Measurements from ENCODE around the gene GCDH.

The GCDH gene

GRCh38 chr19:12935071-12935470, 44.1 kb downstream of the GCDH start:
- Histone ChIP-seq H3K36me3 (ENCODE audit: control insufficient read depth, insufficient read depth, low read length) (no peaks in the 10 kb centered on the region), H3K79me2 (peaks cover 32% of the 10 kb centered on the region), H3K9me3 (ENCODE audit: control insufficient read depth, low read length) (no peaks in the 10 kb centered on the region), H3K27me3 (ENCODE audit: control insufficient read depth, insufficient read depth, low read length) (no peaks in the 10 kb centered on the region), H3K9ac (no peak overlapping the region), H2AFZ (no peak overlapping the region), H3K4me2 (ENCODE audit: low read length) (no peak overlapping the region), H3K4me1 (peaks cover 18% of the 10 kb centered on the region), H3K27ac (no peak overlapping the region), H3K4me3 (ENCODE audit: low read depth, low read length) (no peak overlapping the region)
- TF ChIP-seq, protein P1, sequence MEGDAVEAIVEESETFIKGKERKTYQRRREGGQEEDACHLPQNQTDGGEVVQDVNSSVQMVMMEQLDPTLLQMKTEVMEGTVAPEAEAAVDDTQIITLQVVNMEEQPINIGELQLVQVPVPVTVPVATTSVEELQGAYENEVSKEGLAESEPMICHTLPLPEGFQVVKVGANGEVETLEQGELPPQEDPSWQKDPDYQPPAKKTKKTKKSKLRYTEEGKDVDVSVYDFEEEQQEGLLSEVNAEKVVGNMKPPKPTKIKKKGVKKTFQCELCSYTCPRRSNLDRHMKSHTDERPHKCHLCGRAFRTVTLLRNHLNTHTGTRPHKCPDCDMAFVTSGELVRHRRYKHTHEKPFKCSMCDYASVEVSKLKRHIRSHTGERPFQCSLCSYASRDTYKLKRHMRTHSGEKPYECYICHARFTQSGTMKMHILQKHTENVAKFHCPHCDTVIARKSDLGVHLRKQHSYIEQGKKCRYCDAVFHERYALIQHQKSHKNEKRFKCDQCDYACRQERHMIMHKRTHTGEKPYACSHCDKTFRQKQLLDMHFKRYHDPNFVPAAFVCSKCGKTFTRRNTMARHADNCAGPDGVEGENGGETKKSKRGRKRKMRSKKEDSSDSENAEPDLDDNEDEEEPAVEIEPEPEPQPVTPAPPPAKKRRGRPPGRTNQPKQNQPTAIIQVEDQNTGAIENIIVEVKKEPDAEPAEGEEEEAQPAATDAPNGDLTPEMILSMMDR (IDR thresholded peaks at IDR 0.05): no peak

GRCh38 chr19:12936582-12936981, 45.6 kb downstream of the GCDH start:
- Histone ChIP-seq H3K79me2 (peaks cover 38% of the 10 kb centered on the region), H3K27ac (no peak overlapping the region), H3K9me3 (ENCODE audit: control insufficient read depth, low read length) (no peaks in the 10 kb centered on the region), H3K4me2 (ENCODE audit: low read length) (no peak overlapping the region), H3K4me3 (ENCODE audit: low read depth, low read length) (no peak overlapping the region), H3K9ac (no peak overlapping the region), H2AFZ (no peak overlapping the region), H3K27me3 (ENCODE audit: control insufficient read depth, insufficient read depth, low read length) (no peaks in the 10 kb centered on the region), H3K36me3 (ENCODE audit: control insufficient read depth, insufficient read depth, low read length) (no peaks in the 10 kb centered on the region), H3K4me1 (peaks cover 24% of the 10 kb centered on the region)
- TF ChIP-seq, protein P1 (IDR thresholded peaks at IDR 0.05): no peak

GRCh38 chr19:12937093-12937926, 46.4 kb downstream of the GCDH start:
- TF ChIP-seq, protein P1 (IDR thresholded peaks at IDR 0.05): no peak
- H3K27me3 ChIP-seq (ENCODE audit: control insufficient read depth, insufficient read depth, low read length): no peaks in the 10 kb centered on the region
- peak overlapping the region; percentile 97 for H3K4me2 ChIP-seq (ENCODE audit: low read length)
- H3K9ac ChIP-seq: no peak overlapping the region
- peaks cover 37% of the 10 kb centered on the region for H3K79me2 ChIP-seq
- peaks cover 23% of the 10 kb centered on the region for H3K4me1 ChIP-seq
- no peaks in the 10 kb centered on the region for H3K36me3 ChIP-seq (ENCODE audit: control insufficient read depth, insufficient read depth, low read length)
- peak overlapping the region; percentile 97 for H3K4me3 ChIP-seq (ENCODE audit: low read depth, low read length)
- H2AFZ ChIP-seq: peak overlapping the region; percentile 91
- H3K27ac ChIP-seq: no peak overlapping the region
- no peaks in the 10 kb centered on the region for H3K9me3 ChIP-seq (ENCODE audit: control insufficient read depth, low read length)

GRCh38 chr19:12937927-12938778, 47.2 kb downstream of the GCDH start, which contains the start of gene CALR:
TSS of gene CALR (plus strand) at chr19:12938609. CDS start at chr19:12938680, 71 bp downstream.
- Histone ChIP-seq H3K4me2 (ENCODE audit: low read length) (peak within 1 kb of the TSS; percentile 97), H2AFZ (peak within 1 kb of the TSS; percentile 91), H3K9me3 (ENCODE audit: control insufficient read depth, low read length) (no peaks in the 10 kb centered on the region), H3K27ac (peak within 1 kb of the TSS; percentile 96), H3K4me3 (ENCODE audit: low read depth, low read length) (peak within 1 kb of the TSS; percentile 97), H3K79me2 (peaks cover 29% of the 10 kb centered on the region), H3K9ac (peak within 1 kb of the TSS; percentile 96), H3K27me3 (ENCODE audit: control insufficient read depth, insufficient read depth, low read length) (no peaks in the 10 kb centered on the region), H3K36me3 (ENCODE audit: control insufficient read depth, insufficient read depth, low read length) (no peaks in the 10 kb centered on the region), H3K4me1 (peaks cover 20% of the 10 kb centered on the region)
- TF ChIP-seq, protein P1 (IDR thresholded peaks at IDR 0.05): no peak

Measured in parathyroid adenoma (tissue), 2 donors.